Glomerular visceral epithelial cell (primary cell): ENCODE data around the gene HEBP2.
"Not testable (repeated sequence)": the region's sequence is repeated elsewhere in the genome, so short reads cannot be mapped to it uniquely, and the experiment has no call there.

Experiments used
- DNase-seq: peaks from one replicate; pipeline ENCODE4 v3.0.0-alpha.2; 2016; ENCODE audit errors: extremely low spot score

The HEBP2 gene, protein sequence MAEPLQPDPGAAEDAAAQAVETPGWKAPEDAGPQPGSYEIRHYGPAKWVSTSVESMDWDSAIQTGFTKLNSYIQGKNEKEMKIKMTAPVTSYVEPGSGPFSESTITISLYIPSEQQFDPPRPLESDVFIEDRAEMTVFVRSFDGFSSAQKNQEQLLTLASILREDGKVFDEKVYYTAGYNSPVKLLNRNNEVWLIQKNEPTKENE

DNA sequence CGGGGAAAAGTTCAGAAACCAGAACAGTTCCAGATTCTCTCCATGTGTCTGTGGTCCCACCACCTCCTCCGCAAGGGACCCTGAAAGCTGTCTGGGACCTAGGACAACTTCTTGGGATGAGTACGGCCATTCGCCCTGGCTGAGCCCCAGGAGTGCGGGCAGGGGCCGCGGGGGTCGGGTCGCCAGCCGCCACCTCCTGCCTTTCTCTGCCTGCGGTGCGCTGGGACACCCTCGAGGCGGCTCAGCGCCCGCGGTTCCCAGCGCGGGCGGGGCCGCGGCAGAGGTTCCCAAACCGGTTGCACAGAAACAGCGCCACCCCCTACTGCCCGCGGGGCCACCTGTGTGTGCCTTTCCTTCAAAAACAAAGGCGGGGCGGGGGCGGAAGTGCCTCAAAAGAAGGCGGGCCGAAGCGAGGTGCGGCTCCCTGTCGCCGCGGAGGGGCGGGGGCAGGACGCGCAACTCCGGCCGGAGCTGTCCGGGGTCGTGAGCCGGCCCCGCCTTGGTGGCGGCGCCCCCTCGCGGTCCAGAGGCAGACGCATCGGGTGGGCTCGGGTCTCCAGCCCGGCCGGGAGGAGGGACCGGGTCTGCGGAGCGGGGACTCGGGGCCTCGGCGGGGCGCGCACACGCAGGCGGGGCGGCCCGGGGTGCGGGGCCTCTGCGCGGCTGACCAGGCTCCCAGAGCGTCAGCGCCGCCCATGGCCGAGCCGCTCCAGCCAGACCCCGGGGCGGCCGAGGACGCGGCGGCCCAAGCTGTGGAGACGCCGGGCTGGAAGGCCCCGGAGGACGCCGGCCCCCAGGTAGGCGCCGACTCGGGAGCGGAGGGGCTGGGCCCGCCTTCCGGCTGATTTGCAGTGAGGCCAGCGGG, at the start of gene HEBP2:
HEBP2 (plus strand) TSS at position 423 of the 865 bp plus-strand sequence; CDS start at position 696, 273 bp downstream.
- peak; percentile 95 for DNase-seq

DNA sequence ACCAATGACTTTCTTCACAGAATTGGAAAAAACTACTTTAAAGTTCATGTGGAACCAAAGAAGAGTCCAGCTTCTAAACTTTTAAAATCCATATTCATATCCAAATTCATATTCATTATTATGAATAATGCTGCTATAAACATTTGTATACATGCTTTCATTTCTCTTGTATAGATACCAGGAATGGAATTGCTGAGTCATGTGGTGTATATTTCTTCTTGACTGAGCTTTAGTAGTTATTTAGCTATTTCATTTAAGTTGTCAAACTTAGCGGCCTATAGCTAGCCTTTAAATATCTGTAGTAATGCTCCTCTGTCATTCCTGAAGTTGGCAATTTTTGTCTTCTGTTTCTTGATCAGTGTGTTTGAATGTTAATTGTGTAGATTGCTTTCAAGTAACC, 46.1 kb upstream of the HEBP2 start:
- DNase-seq = no peak

DNA sequence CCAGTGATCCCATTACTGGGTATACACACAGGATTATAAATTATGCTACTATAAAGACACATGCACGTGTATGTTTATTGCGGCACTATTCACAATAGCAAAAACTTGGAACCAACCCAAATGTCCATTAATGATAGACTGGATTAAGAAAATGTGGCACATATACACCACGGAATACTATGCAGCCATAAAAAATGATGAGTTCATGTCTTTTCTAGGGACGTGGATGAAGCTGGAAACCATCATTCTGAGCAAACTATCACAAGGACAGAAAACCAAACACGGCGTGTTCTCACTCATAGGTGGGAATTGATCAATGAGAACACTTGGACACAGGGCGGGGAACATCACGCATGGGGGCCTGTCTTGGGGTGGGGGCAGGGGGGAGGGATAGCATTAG, 35.3 kb upstream of the HEBP2 start:
- DNase-seq = not testable (repeated sequence)

DNA sequence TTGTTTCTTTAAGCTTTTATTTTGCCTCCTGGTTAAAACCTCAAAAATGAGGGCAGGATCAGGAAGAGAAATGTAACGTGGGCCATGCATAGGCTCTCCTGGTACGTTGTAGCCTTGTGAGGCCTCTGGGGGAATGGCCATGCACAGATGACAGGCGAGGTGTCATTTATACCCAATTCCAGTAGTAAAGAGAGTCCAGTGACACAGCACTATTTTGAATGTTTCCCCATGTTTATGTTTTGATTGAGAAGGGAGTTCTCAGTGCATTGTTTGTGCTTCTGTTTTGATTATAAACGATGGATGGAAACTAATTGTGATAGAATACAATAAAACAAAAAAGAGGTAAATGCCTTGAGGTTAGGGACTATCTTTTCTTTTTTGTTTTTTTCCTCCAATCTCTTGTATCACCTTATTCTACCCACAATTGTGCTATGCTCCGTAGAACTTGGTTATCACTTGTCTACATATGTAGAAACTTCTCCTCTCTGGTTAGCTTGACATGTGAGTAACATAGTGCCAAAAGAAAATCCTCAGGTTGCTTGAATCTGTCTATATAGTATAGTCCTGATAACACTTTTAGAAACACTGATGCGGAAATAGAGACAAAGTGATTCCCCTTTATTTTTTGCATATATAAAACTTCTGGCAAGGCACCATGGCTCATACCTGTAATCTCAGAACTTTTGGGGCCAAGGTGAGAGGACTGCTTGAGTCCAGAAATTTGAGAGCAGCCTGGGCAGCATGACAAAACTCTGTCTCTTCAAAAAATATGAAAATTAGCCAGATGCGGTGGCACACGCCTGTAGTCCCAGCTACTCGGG, 33.2 kb upstream of the HEBP2 start:
- DNase-seq = no peak

DNA sequence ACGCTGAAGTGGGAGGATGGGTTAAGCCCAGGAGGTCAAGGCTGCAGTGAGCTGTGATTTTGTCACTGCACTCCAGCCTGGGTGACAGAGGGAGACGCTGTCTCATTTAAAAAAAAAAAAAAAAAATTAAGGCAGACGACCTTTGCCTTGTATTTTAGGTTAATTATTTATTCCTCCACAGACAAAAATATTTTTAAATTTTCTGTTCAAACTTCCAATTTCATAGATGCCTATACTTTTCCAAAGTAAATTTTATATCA, 32.6 kb upstream of the HEBP2 start:
- DNase-seq = no peak

DNA sequence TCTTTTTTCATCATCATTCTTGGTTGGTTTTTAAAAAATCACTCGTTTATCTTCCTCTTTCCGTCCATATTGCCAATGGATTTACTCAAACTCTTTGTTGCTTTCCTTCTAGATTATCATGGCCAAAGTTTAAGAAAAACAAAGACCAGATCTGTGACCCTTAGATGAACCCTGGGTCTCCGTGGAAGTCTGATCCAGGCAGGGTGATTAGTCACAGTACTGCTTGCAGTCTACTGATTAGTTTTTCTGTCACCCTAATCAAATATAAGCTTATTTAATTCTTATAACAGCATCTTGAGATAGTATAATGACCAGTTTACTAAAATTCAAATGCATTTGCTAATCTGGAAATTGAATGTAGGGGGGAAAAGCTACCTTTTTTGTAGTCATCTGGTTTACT, 32.3 kb upstream of the HEBP2 start:
- DNase-seq = peak; percentile 20

DNA sequence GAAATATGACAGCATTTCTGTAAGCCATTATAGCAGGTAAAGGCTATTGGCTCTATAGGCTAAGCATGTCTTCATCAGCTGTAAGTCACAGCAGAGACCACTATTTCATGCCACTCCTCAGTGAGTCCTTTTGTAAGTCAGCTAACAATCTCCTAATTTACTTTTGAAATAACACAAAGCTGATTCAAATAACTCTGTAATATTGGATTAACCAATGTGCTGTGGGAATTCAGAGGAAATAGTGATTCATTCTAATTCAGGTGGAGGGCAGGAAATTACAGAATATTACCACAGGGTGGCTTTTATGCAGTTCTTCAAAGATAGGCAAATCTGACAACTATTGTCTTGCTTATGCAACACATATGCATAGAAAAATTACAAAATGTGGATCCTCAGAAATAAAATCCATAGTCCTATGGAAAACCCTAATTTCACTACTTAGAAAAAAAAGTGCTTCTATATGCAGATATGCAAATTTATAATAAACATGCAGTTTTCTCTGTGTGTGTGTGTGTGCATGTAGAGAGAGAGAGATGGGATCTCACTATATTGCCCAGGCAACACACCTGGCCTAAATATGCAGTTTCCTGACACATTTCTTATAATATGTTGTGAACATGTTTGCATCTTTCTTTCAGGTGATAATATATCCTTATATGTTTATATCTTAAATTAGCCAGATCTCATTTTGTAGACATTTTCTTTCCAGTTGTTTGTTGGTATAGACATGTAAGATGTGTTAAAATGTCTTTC, 31.1 kb upstream of the HEBP2 start:
- peak; percentile 7 for DNase-seq

DNA sequence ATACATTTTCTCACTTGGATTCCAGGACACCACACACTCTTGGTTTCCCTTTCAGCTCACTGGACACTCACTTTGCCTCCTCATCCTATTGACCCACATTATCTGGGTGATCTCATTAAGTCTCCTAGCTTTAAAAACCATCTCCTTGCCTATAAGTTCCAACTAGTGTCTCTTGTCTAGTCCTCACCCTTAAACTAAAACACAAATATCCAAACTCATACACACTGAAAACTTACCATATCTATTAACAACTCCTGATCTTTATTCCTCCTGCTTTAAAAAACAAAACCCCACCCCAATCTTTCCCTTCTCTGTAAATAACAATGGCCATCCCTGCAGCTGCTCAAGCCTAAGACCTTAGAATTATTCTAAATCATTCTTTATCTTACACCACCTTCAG, 29.8 kb upstream of the HEBP2 start:
- DNase-seq = no peak

DNA sequence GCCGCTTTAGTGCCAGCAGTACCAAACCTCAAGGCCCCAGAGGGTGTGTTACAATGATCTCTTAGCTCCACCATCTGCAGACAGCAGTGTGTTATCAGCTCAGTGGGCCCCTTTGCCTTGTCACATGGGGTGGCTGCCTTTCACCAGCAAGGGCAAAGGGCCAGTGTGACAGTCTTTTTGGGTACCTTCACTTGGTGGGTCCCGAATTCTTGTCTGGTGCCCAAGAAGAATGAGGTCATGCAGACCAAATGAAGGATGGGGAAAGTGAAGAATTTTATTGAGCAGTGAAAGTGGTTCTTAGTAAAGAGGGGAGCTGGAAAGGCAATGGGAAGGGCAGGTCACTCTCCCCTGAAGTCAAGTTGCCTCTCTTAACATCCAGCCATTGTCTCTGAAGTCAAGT, 29.2 kb upstream of the HEBP2 start:
- no peak for DNase-seq

DNA sequence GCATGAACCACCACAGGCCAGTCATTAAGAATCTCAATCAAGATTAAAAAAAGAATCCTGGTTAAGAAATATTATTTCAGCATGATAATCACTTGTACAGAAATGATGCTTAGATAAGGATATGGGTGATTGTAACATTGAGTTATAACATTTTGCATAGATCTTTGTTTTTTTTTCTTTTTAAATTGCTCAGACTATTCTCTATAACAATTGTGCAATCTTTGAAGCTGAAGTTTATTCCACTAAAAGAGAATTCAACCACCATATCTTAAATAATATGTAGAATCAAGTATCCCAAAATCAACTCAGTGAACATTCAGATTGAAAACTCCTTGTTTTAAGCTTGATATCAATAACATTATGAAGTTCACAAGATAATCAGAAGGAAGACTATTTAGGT, 27.0 kb upstream of the HEBP2 start:
- DNase-seq = no peak

DNA sequence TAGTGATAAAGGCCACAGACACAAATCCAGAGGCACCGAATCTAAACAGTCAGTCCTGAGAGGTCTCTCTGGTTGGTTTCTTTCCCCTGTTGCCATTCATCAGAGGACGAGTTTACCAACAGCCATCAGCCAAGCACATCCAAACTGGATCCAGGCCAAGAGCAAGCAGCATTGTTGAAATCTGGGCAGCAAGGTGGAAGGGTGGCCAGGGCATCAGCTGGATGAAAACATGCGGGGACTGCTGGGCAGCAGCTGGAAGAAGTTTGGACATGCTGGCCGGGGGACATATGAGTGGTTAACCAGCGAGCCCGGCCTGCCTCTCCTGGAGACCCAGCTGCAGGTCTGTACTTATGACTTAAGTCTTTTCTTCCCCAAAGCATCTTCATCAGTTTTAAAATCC, 26.2 kb upstream of the HEBP2 start, which contains the start of gene SMIM28:
SMIM28 (plus strand) TSS at position 62 of the 400 bp plus-strand sequence; CDS start at position 230, 168 bp downstream.
- no peak for DNase-seq

DNA sequence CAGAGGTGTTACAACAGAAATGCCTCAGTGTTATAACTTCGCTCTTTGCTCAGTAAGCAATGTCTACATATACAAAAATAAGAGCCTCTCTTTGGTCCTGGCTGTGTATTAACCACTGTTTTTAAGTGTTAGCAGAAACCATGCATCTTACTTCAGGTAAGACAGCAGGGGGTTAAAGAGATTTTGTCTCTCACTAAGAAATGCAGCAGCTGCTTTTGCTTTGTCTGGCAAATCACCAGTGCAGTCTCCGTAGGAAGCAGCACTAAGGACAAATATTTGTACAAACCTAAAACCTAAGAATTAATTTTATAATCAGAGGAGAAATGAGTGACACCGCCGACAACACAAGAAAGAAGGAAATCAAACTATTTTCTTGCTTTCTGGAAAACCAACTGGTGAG, 25.6 kb upstream of the HEBP2 start:
- no peak for DNase-seq

DNA sequence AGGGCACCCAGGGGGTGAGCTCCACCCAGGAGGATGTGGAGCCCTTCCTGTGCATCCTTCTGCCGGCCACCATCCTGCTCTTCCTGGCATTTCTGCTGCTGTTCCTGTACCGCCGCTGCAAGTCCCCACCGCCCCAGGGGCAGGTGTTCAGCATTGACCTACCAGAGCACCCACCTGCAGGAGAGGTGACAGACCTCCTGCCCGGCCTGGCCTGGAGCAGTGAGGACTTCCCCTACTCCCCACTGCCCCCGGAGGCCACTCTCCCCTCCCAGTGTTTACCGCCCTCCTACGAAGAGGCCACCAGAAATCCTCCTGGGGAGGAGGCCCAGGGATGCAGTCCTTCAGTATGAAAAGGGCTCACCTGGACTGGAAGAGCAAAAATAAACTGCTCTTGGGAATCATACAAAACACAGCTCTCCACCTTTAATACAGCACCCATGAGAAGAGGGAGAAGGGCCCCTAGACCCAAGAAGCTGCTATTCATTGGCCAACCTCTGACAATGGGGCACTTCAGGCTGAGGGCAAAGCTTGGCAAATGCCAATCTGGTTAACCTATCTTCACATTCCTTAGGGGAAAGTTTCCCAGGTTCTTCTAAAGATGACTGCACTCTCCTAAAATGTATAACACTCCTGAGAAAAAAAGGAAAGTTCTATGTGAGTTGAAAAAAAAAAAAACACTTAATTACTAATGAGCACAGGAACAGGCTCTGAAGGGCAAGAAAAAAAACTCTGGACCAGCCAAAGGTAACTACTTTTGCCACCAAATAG, 21.3 kb upstream of the HEBP2 start:
- DNase-seq = peak; percentile 20

DNA sequence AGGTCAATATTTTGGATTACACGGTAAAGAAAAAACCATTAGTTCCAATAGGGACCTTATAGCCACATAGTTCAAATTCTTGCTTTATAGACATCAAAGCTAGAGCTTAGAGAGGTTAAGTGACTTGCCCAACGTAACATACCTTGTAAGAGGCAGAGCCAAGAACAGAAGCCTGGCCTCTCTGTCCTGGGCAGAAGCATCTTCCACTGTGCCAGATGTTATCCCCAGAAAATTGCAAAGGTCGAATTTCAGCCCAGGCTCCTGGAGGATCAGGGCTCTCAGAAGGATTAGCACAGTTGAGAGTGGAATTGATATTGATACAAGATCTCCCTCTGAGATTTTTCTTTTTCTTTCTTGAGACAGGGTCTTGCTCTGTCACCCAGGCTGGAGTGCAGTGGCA, 20.2 kb upstream of the HEBP2 start:
- no peak for DNase-seq

DNA sequence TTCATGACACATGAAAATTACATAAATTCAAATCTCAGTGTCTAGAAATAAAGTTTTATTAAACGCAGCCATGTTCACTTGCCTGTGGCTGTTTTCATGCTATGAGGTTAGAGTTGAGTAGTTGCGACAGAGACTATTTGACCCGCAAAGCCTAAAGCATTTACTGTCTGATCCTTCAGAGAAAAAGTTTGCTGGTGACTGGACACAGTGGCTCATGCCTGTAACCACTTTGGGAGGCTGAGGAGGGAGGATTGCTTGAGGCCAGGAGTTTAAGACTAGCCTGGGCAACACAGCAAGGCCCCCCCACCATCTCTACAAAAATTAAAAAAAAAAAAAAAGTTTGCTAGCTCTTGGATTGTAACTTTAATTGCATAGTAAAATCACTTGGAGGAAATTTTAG, 17.1 kb upstream of the HEBP2 start:
- DNase-seq = no peak

DNA sequence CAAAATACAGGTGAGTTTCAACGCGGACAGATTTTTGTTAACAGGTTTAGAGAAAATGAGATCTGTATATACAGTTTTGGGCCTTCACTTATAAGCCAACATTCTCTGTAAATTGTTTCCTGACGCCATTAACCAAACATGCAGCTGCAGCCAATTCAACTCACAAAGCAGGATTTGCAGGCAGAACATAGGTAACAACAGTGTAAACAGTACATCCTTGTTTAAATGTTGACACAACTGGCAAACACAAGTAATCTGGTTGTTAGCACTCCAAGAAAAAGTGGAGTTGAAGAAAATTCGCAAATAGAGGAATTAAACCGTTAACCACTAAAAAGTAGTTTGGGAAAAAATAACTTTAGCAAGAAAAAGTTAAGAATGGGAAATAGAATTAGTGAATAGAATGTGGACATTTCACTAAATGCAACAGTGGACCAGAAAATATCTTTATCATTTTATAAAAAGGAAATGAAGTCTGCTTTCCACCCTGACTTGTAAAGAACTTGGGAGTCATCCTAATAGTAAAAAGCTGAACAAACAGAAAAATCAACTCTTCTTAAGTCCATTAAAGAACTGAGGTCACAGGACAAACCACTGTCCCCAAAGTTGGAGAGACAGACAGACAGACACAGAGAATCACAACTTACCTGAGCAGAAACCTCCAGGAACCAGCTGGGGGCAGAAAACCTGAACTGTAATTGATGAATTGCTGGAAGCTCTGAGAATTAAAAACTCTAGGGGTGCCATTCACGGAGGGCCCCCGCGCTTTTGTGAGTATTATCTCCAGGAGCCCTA, 16.2 kb upstream of the HEBP2 start:
- DNase-seq = no peak

DNA sequence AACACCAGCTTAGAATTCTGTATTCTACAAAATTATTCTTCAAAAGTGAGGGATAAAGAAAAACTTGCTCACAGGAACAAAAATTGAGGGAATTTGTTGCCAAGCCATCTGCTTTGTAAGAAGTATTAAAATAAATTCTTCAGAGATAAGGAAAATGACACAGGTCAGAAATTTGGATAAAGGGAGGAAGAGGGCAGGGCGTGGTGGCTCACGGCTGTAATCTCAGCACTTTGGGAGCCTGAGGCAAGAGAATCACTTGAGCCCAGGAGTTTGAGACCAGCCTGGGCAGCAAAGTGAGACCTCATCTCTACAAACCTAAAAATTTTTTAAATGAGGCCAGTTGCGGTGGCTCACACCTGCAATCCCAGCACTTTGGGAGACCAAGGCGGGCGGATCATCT, 14.5 kb upstream of the HEBP2 start:
- no peak for DNase-seq

DNA sequence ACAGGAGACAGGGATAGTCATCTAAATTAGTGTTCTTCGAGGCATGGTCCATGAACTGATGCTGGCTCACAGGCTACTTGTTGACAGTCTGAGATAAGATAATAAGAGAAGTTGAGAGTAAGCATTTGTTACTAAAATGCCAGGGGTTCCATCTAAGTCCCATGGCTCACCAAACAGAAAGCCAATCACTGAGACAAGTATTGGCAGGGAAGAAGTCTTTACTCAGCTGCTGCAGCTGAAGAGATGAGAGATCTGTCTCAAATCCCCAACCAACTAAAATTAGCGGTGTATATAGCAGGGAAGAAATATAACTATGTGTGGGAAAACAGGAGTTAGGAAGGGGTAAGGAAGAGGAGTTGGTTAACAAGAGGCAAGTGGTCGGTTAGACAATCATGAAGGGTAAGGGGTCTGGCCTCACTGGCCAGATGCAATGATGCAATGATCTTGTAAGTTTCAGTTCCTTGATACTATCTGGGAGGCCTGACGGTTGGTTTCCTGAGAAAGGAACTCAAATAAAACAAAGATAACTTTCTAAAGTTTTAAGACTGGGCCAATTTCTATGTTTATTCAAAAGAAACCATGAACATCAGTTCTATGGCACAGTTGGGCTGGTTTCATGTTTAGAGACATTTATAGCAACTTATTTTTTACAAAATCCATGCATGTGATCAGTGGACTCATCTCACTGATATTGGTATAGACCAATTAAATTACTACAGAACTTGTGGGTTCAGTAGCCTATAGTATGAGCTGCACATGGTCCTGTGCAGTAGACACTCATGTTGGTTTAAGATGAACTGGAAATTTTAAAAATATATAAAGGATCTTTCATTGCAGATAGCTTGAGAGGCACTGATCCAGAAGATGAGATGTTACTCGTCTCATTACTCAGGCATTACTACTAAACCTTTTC, 9.9 kb upstream of the HEBP2 start:
- no peak for DNase-seq

DNA sequence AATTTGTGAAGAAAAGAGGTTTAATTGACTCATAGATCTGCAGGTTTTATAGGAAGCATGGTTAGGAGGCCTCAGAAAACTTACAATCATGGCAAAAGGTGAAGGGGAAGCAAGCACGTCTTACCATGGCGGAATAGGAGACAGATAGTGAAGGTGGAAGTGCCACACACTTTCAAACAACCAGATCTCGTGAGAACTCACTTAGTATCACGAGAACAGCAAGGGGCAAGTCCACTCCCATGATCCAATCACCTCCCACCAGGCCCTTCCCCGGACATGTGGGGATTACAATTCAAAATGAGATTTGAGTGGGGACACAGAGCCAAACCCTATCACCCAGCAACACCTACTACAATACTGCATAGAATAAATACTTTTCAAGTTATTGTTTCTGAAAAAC, 7.3 kb upstream of the HEBP2 start:
- DNase-seq = no peak
